GM19397 (cell line): ENCODE measurements around the gene PGA4.
"Not testable (repeated sequence)": the region's sequence is repeated elsewhere in the genome, so short reads cannot be mapped to it uniquely, and the experiment has no call there.

ENCODE experiments used
- ATAC-seq: cut with Tn5 transposase; IDR thresholded peaks from one replicate; pipeline ENCODE4 v1.9.1; 2021; ENCODE audit warnings: mild to moderate bottlenecking, moderate library complexity; ENCODE audit not compliant: unreplicated experiment

Gene PGA4

DNA sequence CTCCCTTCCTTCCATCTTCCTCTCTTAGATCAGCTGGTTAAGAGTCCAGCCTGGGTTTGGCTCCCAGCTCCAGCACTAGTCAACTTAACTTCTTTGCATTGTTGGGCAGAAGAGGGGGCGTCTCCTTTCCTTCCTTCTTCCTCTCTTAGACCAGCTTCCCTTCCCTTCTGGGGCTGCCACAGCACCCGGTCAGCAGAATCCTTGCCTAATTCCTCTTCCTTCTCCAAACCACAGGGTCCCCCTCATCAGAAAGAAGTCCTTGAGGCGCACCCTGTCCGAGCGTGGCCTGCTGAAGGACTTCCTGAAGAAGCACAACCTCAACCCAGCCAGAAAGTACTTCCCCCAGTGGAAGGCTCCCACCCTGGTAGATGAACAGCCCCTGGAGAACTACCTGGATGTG is 18.3 kb upstream of the PGA4 start:
- ATAC-seq = not testable (repeated sequence)

GRCh38 chr11:61204502-61205059 is 17.6 kb upstream of the PGA4 start:
- ATAC-seq = not testable (repeated sequence)

- not testable (repeated sequence) for ATAC-seq
Measured at GRCh38 chr11:61207636-61208310, 14.4 kb upstream of the PGA4 start.

DNA sequence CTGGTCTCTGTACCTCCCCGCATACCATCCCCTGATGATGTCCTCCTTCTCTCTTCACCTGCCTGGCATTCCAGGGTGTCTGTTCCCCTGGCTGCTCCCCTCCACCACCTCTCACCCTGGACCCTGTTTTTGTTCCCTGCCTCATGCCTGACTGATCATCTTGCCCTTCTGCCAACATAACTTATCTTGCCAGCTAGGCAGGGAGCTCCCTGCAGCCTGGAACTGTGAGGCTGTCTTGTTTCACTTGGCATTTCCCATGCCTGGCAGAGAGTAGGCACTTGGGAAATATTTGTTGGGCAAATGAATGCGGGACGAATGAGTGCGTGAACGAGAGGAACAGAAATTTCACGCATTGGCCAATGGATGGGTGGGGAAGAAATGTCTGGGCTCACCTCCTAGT is 11.5 kb upstream of the PGA4 start:
- not testable (repeated sequence) for ATAC-seq

- not testable (repeated sequence) for ATAC-seq
Measured at GRCh38 chr11:61211327-61211952, 10.7 kb upstream of the PGA4 start.

GRCh38 chr11:61212202-61212601 is 9.9 kb upstream of the PGA4 start:
- not testable (repeated sequence) for ATAC-seq

DNA sequence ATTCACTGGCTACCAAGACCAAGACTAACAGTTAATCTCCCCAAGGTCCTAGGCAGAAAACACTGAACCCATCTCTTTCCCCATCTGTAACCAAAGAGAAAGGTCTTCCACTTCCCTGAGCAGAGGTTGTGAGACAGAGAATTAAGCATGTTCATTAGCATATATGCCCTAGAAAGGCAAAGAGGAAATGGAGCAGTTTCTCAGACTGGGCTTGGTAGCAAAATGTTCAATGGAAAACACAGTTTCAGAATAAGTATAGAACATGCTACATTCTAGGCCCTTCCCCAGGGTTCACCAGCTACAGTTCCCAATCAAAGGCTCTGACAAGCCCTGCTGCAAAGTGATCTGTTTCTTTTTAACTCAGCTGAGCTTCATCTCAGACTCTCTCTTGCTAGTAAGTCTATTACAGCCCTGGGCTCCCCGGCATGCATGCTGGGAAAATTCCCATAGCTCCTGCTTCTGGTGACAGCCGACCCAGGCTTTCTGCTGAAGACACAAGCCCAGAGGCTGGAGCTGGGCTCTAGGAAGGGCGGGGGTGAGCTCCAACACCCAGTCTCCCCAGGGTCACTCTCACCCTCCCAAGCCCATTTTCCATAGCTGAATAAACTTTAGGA is 8.3 kb upstream of the PGA4 start:
- ATAC-seq = not testable (repeated sequence)

DNA sequence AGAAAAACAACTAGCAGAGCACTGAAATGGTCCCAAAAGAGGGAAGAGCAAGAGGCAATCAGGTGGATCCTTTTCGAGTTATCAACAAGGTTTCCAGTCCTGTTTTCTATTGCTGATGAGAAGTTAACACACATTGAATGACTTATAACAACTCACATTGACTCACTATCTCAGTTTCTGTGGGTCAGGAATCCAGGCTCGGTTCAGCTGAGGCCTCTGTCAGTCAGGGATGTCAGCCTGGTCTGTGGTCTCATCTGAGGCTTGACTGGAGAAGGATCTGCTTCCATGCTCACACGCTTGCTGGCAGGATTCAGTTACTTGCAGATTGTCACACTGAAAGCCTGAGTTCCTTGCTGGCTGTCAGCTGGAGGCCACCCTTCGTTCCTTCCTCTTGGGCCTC is 3.8 kb upstream of the PGA4 start:
- ATAC-seq = not testable (repeated sequence)

GRCh38 chr11:61219016-61219415 is 3.1 kb upstream of the PGA4 start:
- not testable (repeated sequence) for ATAC-seq

- ATAC-seq = not testable (repeated sequence)
Measured at GRCh38 chr11:61222692-61223091, 545 bp downstream of the PGA4 start.

GRCh38 chr11:61226457-61227137 is 4.5 kb downstream of the PGA4 start:
- not testable (repeated sequence) for ATAC-seq

- ATAC-seq = not testable (repeated sequence)
Measured at GRCh38 chr11:61229458-61229857, 7.3 kb downstream of the PGA4 start.

GRCh38 chr11:61231033-61231432 is 8.9 kb downstream of the PGA4 start:
- ATAC-seq = not testable (repeated sequence)

DNA sequence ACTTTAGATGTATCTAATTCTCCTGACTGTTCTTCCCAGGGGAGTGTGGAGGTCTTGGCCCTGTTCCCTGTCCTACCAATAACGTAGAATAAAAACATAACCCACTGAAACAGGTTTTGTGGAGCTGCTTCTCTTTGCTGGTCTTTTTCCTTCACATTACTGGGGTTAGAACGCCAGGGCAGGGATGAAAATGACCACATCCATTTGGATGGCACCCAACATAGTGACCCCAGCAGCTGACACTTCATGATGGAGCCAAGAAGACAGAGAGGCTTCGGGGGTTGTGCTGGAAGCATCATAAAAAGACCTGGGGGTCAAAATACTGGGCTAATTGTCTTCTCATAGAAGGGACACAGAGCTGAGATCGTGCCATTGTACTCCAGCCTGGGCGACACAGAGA is 9.4 kb downstream of the PGA4 start:
- not testable (repeated sequence) for ATAC-seq

GRCh38 chr11:61232548-61233145 is 10.5 kb downstream of the PGA4 start:
- ATAC-seq = not testable (repeated sequence)

DNA sequence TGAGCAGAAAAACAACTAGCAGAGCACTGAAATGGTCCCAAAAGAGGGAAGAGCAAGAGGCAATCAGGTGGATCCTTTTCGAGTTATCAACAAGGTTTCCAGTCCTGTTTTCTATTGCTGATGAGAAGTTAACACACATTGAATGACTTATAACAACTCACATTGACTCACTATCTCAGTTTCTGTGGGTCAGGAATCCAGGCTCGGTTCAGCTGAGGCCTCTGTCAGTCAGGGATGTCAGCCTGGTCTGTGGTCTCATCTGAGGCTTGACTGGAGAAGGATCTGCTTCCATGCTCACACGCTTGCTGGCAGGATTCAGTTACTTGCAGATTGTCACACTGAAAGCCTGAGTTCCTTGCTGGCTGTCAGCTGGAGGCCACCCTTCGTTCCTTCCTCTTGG is 15.0 kb downstream of the PGA4 start:
- ATAC-seq = not testable (repeated sequence)

GRCh38 chr11:61240288-61240687 is 18.1 kb downstream of the PGA4 start:
- ATAC-seq = not testable (repeated sequence)

GRCh38 chr11:61240875-61241274 is 18.7 kb downstream of the PGA4 start, which contains the start of gene PGA5:
TSS of gene PGA5 (plus strand) at chr11:61241175. CDS start at chr11:61241227, 52 bp downstream.
- not testable (repeated sequence) for ATAC-seq

DNA sequence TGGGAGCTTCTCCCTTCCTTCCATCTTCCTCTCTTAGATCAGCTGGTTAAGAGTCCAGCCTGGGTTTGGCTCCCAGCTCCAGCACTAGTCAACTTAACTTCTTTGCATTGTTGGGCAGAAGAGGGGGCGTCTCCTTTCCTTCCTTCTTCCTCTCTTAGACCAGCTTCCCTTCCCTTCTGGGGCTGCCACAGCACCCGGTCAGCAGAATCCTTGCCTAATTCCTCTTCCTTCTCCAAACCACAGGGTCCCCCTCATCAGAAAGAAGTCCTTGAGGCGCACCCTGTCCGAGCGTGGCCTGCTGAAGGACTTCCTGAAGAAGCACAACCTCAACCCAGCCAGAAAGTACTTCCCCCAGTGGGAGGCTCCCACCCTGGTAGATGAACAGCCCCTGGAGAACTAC is 19.4 kb downstream of the PGA4 start:
- not testable (repeated sequence) for ATAC-seq

DNA sequence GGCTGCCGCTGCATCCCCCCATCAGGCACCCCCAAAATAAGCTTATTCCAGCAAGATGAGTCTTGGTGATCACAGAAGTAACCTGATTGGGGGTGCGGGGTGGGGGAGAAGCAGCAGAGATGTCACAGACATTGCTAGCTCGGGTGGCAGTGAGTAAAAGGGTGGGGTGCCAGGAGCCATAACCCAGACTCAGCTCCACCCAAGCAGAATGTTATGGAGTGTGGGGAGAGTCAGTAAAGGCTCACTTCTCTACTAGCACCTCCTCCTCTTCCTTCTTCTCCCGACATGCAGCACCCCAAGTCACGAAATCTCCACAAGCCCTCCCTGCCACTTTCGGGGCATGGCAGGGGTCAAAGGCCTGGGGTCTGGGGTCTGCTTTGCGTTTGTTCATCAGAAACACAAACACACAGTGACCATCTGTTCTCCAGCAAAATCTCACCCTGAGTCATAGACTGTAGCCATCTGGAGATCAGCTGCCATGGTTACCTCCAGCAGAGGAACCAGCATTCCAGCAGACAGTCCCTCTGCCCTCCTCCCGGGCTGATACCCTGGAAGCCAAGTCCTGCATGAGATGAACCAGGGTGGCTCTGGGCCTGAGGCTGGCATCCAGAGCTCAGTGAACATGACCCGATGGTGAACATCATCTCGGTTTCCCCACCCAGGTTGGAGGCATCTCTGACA is 23.3 kb downstream of the PGA4 start:
- ATAC-seq = not testable (repeated sequence)
